ENCODE measurements around the gene CCT8L2. TPM values are rescaled to one million over a fixed set of nuclear protein-coding genes. Genes with fewer than 3 reads are reported as not detected.
"Not testable (repeated sequence)": the region's sequence is repeated elsewhere in the genome, so short reads cannot be mapped to it uniquely, and the experiment has no call there.

The CCT8L2 gene, protein sequence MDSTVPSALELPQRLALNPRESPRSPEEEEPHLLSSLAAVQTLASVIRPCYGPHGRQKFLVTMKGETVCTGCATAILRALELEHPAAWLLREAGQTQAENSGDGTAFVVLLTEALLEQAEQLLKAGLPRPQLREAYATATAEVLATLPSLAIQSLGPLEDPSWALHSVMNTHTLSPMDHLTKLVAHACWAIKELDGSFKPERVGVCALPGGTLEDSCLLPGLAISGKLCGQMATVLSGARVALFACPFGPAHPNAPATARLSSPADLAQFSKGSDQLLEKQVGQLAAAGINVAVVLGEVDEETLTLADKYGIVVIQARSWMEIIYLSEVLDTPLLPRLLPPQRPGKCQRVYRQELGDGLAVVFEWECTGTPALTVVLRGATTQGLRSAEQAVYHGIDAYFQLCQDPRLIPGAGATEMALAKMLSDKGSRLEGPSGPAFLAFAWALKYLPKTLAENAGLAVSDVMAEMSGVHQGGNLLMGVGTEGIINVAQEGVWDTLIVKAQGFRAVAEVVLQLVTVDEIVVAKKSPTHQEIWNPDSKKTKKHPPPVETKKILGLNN
- not detected for total RNA-seq

DNA sequence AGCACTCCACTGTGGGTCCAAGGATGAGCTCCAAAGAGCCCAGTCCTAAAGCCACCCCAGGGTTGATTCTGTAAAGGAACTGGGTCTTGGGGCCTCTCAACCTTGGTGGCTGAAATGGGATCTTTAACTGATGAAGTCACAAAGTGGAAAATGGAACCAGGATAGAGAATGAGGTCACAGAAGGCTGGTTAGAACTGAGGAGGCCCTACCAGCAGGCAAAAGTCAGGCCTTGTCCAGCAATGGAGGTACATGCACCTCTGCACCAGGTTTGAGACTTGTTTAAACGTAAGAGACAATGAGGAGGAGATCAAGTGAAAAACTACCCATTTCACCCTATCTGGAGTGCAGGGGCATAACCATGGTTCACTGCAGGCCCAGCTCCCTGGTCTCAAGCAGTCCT, at the start of gene CCT8L2:
CCT8L2 (minus strand) TSS at position 101 of the 400 bp plus-strand sequence. CDS start 260 bp downstream, outside the sequence.
- not testable (repeated sequence) for H3K4me1 Mint-ChIP-seq; H3K27me3 Mint-ChIP-seq; H3K27ac Mint-ChIP-seq; ATAC-seq (replicated peaks); H3K36me3 Mint-ChIP-seq (ENCODE audit: low read depth); H3K9me3 Mint-ChIP-seq; H3K4me3 Mint-ChIP-seq

DNA sequence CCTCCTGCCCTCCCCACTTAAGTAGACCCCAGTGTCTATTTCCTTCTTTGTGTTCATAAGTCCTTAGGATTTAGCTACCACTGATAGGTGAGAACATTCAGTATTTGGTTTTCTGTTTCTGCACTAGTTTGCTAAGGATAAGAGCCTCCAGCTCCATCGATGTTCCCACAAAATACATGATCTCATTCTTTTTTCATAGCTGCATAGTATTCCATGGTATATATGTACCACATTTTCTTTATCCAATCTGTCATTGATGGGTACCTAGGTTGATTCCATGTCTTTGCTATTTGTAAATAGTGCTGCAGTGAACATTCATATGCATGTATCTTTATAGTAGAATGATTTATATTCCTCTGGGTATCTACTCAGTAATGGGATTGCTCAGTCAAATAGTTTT, 42.8 kb upstream of the CCT8L2 start:
- not testable (repeated sequence) for ATAC-seq (replicated peaks); H3K4me3 Mint-ChIP-seq; H3K36me3 Mint-ChIP-seq (ENCODE audit: low read depth); H3K4me1 Mint-ChIP-seq; H3K27ac Mint-ChIP-seq; H3K9me3 Mint-ChIP-seq; H3K27me3 Mint-ChIP-seq

DNA sequence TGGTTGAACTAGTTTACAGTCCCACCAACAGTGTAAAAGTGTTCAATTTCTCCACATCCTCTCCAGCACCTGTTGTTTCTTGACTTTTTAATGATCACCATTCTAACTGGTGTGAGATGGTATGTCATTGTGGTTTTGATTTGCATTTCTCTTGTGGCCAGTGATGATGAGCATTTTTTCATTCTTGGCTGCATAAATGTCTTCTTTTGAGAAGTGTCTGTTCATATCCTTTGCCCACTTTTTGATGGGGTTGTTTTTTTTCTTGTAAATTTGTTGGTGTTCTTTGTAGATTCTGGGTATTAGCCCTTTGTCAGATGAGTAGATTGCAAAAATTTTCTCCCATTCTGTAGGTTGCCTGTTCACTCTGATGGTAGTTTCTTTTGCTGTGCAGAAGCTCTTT, 41.5 kb upstream of the CCT8L2 start:
- not testable (repeated sequence) for H3K9me3 Mint-ChIP-seq; H3K36me3 Mint-ChIP-seq (ENCODE audit: low read depth); ATAC-seq (replicated peaks); H3K4me3 Mint-ChIP-seq; H3K27ac Mint-ChIP-seq; H3K27me3 Mint-ChIP-seq; H3K4me1 Mint-ChIP-seq

DNA sequence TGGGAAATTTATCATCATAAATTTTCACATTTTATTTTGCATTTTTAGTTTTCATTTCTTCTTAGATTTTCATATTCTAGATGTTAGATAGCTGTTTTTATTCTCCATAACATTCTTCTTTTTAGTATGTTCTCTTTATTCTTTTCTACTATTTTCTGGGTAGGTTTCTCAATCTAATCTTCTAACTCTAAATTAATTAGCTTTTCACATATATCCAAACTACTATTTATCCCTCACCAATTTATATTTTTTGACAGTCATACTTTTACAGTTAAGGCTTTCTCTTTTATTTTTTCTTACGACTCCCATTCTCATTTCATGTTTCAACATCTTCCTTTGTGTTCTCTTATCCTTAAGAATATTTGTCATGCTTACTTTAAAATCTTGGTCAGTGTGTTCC, 35.9 kb upstream of the CCT8L2 start:
- not testable (repeated sequence) for H3K27me3 Mint-ChIP-seq; ATAC-seq (replicated peaks); H3K27ac Mint-ChIP-seq; H3K4me3 Mint-ChIP-seq; H3K9me3 Mint-ChIP-seq; H3K36me3 Mint-ChIP-seq (ENCODE audit: low read depth); H3K4me1 Mint-ChIP-seq

DNA sequence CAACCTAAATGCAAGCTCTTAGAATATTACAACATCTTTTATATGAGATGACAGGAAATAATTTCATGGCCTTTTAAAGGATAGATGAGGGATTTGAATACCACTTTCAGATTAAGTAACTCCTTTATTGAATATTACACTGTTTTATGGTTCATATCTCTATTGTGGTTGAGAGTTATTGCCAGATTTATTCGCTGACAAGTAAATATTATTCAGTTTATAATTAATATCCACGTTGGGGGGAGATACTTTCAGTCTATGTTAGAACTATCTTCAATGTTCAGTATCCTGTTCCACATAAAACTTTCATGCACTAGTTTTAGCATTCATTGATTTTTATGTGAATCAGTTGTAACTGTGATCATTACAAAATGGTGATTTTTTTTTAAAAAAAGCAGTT, 32.4 kb upstream of the CCT8L2 start:
- H3K27me3 Mint-ChIP-seq; H3K9me3 Mint-ChIP-seq; H3K36me3 Mint-ChIP-seq (ENCODE audit: low read depth); H3K27ac Mint-ChIP-seq; ATAC-seq (replicated peaks); H3K4me3 Mint-ChIP-seq; H3K4me1 Mint-ChIP-seq: not testable (repeated sequence)

DNA sequence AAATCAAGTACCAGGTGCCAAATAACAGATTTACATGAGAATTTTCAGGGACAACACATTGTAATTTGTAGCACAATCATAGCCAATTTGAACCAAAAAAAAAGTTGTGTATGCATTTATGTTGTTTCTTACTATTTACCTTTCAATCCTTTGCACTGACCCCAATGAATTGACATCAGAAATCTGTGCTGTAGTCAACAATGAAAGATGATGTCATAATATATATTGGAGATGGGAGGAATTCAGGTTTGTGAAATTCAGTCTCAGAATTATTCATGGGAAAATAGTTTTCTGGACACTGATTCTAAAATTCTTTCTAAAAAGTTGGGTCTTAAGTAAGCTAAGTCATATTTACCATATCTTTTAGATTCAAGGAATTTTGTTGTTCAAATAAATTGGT, 31.0 kb upstream of the CCT8L2 start:
- H3K9me3 Mint-ChIP-seq; ATAC-seq (replicated peaks); H3K36me3 Mint-ChIP-seq (ENCODE audit: low read depth); H3K27me3 Mint-ChIP-seq; H3K4me3 Mint-ChIP-seq; H3K27ac Mint-ChIP-seq; H3K4me1 Mint-ChIP-seq: not testable (repeated sequence)

DNA sequence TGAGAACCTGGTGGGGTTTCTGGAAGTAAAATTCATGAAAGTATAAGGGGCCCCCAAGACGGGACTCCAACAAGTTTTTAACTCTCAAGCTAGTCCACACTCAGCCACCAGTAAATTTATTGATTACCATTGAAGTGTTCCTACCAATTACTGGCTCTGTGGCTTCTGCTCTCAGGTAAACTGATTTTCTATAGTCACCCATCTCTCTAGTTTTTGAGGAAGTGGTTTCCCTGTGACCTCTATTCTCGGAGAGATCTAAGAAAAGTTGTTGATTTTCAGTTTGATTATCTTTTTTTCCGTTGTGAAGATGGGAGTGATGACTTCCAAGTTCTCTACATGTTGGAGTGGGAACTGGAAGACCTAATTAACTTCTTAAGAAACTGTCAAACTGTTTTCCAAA, 24.9 kb upstream of the CCT8L2 start:
- ATAC-seq (replicated peaks); H3K4me1 Mint-ChIP-seq; H3K36me3 Mint-ChIP-seq (ENCODE audit: low read depth); H3K27ac Mint-ChIP-seq; H3K27me3 Mint-ChIP-seq; H3K4me3 Mint-ChIP-seq; H3K9me3 Mint-ChIP-seq: not testable (repeated sequence)

DNA sequence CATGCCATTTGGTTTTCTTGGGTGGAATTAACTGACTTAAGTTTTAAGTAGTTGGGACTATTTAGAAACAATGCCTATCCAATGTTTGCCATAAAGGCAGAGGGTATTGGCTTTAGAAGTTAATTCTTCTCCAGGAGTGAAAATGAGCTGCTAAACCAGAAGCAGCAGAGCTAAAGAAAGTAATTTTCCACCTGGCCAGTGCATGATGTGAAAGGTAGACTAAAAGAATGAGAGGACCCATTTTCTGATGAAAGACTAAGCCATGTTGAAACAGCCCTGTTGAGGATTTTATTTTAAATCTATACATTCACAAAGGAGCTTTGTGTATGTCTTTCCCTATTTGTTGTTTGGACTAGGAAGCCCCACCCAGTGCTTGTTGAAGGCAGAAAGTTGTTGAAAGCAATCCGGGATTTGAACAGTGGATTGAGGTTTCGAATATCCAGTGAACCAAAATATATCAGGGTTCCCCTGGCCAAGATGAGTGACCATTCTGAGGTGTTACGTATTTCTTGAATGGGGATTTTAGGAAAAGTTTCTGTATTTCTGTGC, 23.9 kb upstream of the CCT8L2 start:
- ATAC-seq (replicated peaks); H3K9me3 Mint-ChIP-seq; H3K27ac Mint-ChIP-seq; H3K4me3 Mint-ChIP-seq; H3K36me3 Mint-ChIP-seq (ENCODE audit: low read depth); H3K4me1 Mint-ChIP-seq: not testable (repeated sequence)
- peaks cover 17% of the 10 kb centered on the region for H3K27me3 Mint-ChIP-seq

DNA sequence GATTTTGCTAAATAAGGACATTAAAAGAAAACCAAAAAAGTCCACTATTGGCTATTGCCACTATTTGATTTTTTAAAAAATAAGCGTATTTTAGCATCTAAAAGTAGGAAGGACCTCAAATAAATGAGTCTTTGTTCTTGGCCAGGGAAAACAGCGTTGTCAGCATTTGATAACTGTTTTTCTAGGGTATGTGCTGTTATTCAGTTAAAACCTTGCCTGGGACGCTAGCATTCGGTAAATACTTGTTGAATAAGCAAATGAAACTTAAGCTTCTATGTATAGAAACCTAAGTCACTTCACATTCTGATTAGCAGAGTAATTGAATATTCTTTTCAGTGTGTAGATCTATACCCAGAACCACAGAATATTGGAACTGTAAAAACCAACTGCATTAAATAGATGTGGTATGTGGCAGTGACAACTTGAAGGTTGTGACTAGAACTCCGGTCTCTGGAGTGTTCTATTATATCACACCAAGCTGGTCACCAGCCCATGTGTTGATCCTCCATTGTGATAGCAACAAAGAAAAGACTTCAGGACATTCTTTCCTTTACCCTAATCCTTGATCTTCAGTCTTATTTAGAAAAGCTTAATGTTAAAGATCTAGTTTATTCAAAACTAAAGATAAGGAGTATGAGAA, 23.1 kb upstream of the CCT8L2 start:
- not testable (repeated sequence) for H3K4me1 Mint-ChIP-seq; H3K4me3 Mint-ChIP-seq; H3K36me3 Mint-ChIP-seq (ENCODE audit: low read depth); H3K9me3 Mint-ChIP-seq; H3K27ac Mint-ChIP-seq; ATAC-seq (replicated peaks)
- peaks cover 23% of the 10 kb centered on the region for H3K27me3 Mint-ChIP-seq

DNA sequence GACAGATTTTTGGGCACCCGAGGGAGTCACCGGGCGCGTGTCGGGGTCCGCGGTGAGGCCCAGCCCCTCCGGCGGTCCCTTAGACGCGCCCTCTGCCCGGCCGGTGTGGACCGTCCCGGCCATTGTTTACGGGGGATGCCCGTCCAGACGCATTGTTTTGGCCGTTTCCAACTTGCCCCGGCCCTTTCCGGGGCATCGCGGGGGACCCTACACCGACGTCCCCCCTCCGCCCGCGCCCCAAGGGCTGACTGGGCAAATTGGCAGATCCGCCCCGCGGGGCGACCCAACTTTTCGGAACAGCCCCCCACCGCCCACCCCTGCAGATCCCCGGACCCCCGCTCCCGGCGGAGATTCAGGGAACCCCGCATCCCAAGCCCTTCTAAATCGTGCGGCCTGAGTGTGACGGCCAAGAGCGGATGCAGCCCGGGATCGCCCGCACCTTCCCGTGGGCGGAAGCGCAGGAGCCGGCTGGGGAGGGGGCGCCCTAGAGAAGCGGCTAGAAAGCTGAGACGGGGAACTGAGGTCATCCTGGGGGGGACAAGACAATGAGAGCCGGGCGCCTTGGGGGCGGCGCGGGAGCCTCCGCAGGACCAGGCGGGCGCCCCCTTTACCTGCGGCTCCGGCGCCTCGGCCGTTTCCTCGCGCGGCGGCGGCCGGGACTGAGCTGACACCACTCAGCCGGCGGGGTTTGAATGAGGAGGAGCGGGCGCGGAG, 17.1 kb upstream of the CCT8L2 start:
- no peaks in the 10 kb centered on the region for H3K9me3 Mint-ChIP-seq
- ATAC-seq (replicated peaks) = no peak

DNA sequence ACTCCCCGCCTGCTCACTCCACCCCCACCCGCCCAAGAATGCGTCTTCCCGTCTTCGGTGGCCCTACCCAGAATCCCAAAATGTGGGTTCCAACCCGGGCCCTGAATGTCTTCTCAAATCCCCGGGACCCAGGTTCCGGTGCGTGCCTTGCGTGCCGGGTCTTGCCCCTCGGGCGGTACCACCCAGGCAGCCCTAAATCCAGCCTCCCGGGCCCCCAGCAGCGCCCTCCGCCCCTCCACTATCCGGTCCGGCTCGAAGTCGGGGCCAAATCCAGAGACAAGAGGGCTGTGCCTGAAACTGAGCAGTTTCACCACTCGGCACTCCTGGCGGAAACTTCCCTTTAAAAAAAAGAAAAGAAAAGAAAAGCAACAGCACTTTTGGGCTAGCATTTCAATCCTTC, 16.3 kb upstream of the CCT8L2 start:
- Mint-ChIP-seq H3K4me3 (no peak overlapping the region), H3K27ac (no peak overlapping the region), H3K9me3 (no peaks in the 10 kb centered on the region), H3K27me3 (peaks cover 32% of the 10 kb centered on the region), H3K4me1 (no peaks in the 10 kb centered on the region), H3K36me3 (ENCODE audit: low read depth) (no peaks in the 10 kb centered on the region)
- no peak for ATAC-seq (replicated peaks)

More for the DNA sequence above, 17.1 kb upstream of the CCT8L2 start:
- H3K36me3 Mint-ChIP-seq (ENCODE audit: low read depth) = no peaks in the 10 kb centered on the region
- H3K4me1 Mint-ChIP-seq = no peaks in the 10 kb centered on the region
- no peak overlapping the region for H3K4me3 Mint-ChIP-seq
- peaks cover 35% of the 10 kb centered on the region for H3K27me3 Mint-ChIP-seq
- no peak overlapping the region for H3K27ac Mint-ChIP-seq

DNA sequence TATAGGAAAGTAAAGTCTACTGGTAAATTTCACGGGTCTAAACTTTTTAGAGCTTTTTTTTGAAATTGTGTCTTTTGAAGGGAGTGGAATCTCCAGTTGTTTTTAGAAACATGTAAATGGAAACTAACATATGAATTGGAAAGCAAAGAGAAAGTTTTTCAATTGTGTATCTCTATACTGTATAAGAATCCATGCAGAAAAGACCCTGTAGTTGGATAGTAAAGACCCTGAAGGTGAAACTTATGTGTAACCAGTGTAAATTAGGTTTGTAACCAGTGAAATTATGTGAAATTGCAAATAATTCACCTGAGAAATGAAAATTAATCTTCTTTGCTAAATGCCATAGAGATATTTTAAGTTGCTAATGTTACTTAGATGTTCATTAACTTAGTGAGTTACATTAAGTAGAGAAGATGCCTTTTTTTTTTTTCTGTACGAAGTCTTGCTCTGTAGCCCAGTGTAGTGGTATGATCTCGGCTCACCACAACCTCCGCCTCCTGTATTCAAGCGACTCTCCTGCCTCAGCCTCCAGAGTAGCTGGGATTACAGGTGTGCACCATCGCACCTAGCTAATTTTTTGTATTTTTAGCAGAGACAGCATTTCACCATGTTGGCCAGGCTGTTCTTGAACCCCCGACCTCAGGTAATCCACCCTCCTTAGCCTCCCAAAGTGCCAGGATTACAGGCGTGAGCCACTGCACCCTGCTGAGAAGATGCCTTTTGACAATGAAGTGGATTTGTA, 11.8 kb upstream of the CCT8L2 start:
- H3K36me3 Mint-ChIP-seq (ENCODE audit: low read depth); H3K4me1 Mint-ChIP-seq; H3K9me3 Mint-ChIP-seq; ATAC-seq (replicated peaks); H3K4me3 Mint-ChIP-seq; H3K27ac Mint-ChIP-seq: not testable (repeated sequence)
- H3K27me3 Mint-ChIP-seq = peaks cover 31% of the 10 kb centered on the region

DNA sequence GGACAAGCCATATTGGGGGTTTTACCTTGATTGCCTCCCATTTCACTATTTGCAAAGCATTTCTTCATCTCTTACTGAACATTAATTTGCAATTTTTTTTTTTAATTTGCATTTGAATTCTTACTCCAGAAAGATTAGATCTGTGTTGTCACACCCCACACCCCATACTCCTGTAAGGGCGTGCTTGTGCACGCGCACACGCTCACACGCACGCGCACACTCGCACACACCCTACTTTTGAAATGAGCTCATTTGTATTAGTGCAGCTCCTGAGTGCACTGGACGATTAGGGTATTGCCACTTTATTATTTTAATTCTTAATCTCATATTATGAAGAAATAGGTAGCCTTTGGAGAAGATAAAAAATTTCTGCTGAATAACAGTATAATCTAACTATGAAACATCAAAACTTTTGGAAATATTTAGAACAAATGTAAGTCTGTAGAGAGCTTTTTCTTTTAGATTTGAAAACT, 11.2 kb upstream of the CCT8L2 start:
- H3K36me3 Mint-ChIP-seq (ENCODE audit: low read depth); H3K9me3 Mint-ChIP-seq; ATAC-seq (replicated peaks); H3K4me1 Mint-ChIP-seq; H3K27ac Mint-ChIP-seq; H3K4me3 Mint-ChIP-seq: not testable (repeated sequence)
- peaks cover 32% of the 10 kb centered on the region for H3K27me3 Mint-ChIP-seq

DNA sequence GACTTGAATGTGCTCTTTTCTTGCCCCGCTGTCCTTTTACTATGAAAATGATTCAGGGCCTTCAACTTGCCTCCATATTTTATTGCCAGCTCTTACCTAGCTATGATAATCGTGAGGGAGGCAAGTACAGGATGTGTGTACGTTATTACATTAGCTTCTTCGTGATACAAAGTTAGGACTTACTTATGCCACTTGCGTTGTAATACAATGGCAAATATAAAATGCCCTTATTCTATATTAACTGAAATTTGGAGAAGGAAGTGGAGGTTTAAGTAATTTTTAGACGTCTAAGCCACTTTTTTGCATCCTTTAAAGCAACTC, 10.8 kb upstream of the CCT8L2 start:
- H3K36me3 Mint-ChIP-seq (ENCODE audit: low read depth) = peaks cover 6% of the 10 kb centered on the region
- peak overlapping the region; percentile 29 for H3K4me3 Mint-ChIP-seq
- no peaks in the 10 kb centered on the region for H3K4me1 Mint-ChIP-seq
- peaks cover 28% of the 10 kb centered on the region for H3K27me3 Mint-ChIP-seq
- peaks cover 3% of the 10 kb centered on the region for H3K9me3 Mint-ChIP-seq
- ATAC-seq (replicated peaks) = no peak
- H3K27ac Mint-ChIP-seq = no peak overlapping the region
